OCI-LY1 (cell line): ENCODE results near the gene AKIP1.

Experiments used
- CTCF ChIP-seq: fragments of 200-600 bp; sonication (generic), shearing (Covaris generic); IDR thresholded peaks from 2 replicates; pipeline ENCODE4 v1.5.1; 2017; ENCODE audit warnings: mild to moderate bottlenecking, antibody characterized with exemption, low read length, moderate library complexity, mixed read lengths
- EZH2 ChIP-seq: fragments of 200-600 bp; sonication (generic), shearing (Covaris generic); IDR thresholded peaks from 2 replicates; pipeline ENCODE4 v1.8.0; 2017; ENCODE audit warnings: borderline replicate concordance, mixed run types, mild to moderate bottlenecking, antibody characterized with exemption, low read length, moderate library complexity, mixed read lengths

GRCh38 chr11:8947230-8947943, 36.4 kb downstream of the AKIP1 start:
- TF ChIP-seq EZH2 (no peak), CTCF (no peak)
